ENCODE data around the gene USP34.

The USP34 gene

GRCh38 chr2:61425605-61426155 lies 45.2 kb downstream of the USP34 start:
- peaks cover 8% of the 10 kb centered on the region for H3K4me1 ChIP-seq
- no peak for DNase-seq (ENCODE audit: low spot score in 2 of 2)
- in situ Hi-C loops (cut with MboI; ENCODE audit: low sequenced_read_pairs): no loop called here
- no peaks in the 10 kb centered on the region; the same call in 1 of the 2 replicates for H3K36me3 ChIP-seq (replicated peaks)
- no peak overlapping the region for H3K4me3 ChIP-seq
- H3K9me3 ChIP-seq: no peaks in the 10 kb centered on the region
- H3K27me3 ChIP-seq (ENCODE audit: low read depth): no peaks in the 10 kb centered on the region

GRCh38 chr2:61423714-61424113 lies 47.2 kb downstream of the USP34 start:
- no peaks in the 10 kb centered on the region for H3K27me3 ChIP-seq (ENCODE audit: low read depth)
- H3K4me3 ChIP-seq: no peak overlapping the region
- in situ Hi-C loops (cut with MboI; ENCODE audit: low sequenced_read_pairs): no loop called here
- peaks cover 8% of the 10 kb centered on the region for H3K4me1 ChIP-seq
- H3K9me3 ChIP-seq: no peaks in the 10 kb centered on the region
- H3K36me3 ChIP-seq (replicated peaks): no peaks in the 10 kb centered on the region; the same call in 1 of the 2 replicates
- DNase-seq (ENCODE audit: low spot score in 2 of 2): no peak

GRCh38 chr2:61421611-61422010 lies 49.3 kb downstream of the USP34 start:
- in situ Hi-C loops (cut with MboI; ENCODE audit: low sequenced_read_pairs): no loop called here
- DNase-seq (ENCODE audit: low spot score in 2 of 2): no peak
- Histone ChIP-seq H3K4me3 (no peak overlapping the region), H3K9me3 (no peaks in the 10 kb centered on the region), H3K4me1 (peaks cover 6% of the 10 kb centered on the region), H3K36me3 (replicated peaks) (no peaks in the 10 kb centered on the region), H3K27me3 (ENCODE audit: low read depth) (no peaks in the 10 kb centered on the region)

GRCh38 chr2:61420991-61421544 lies 49.8 kb downstream of the USP34 start:
- peaks cover 6% of the 10 kb centered on the region for H3K4me1 ChIP-seq
- H3K36me3 ChIP-seq (replicated peaks): no peaks in the 10 kb centered on the region
- H3K4me3 ChIP-seq: no peak overlapping the region

GRCh38 chr2:61419570-61419969 lies 51.3 kb downstream of the USP34 start:
- peaks cover 6% of the 10 kb centered on the region for H3K4me1 ChIP-seq
- H3K9me3 ChIP-seq: no peaks in the 10 kb centered on the region
- no peak for DNase-seq (ENCODE audit: low spot score in 2 of 2)
- H3K27me3 ChIP-seq (ENCODE audit: low read depth): no peaks in the 10 kb centered on the region
- H3K4me3 ChIP-seq: no peak overlapping the region
- H3K36me3 ChIP-seq (replicated peaks): no peaks in the 10 kb centered on the region
- in situ Hi-C loops (cut with MboI; ENCODE audit: low sequenced_read_pairs): no loop called here

More at GRCh38 chr2:61420991-61421544, 49.8 kb downstream of the USP34 start:
- DNase-seq (ENCODE audit: low spot score in 2 of 2): no peak
- Histone ChIP-seq H3K9me3 (no peaks in the 10 kb centered on the region), H3K27me3 (ENCODE audit: low read depth) (no peaks in the 10 kb centered on the region)
- in situ Hi-C loops (cut with MboI; ENCODE audit: low sequenced_read_pairs): no loop called here

- Histone ChIP-seq H3K9me3 (no peaks in the 10 kb centered on the region), H3K4me1 (peaks cover 4% of the 10 kb centered on the region), H3K4me3 (no peak overlapping the region), H3K27me3 (ENCODE audit: low read depth) (no peaks in the 10 kb centered on the region), H3K36me3 (replicated peaks) (no peaks in the 10 kb centered on the region)
- in situ Hi-C loops (cut with MboI; ENCODE audit: low sequenced_read_pairs): no loop called here
- DNase-seq (ENCODE audit: low spot score in 2 of 2): no peak
Observed at GRCh38 chr2:61419129-61419528, 51.8 kb downstream of the USP34 start.

- DNase-seq (ENCODE audit: low spot score in 2 of 2): no peak
- Histone ChIP-seq H3K36me3 (replicated peaks) (no peaks in the 10 kb centered on the region), H3K4me1 (no peaks in the 10 kb centered on the region; the same call in 1 of the 2 replicates), H3K4me3 (no peak overlapping the region), H3K27me3 (ENCODE audit: low read depth) (no peaks in the 10 kb centered on the region), H3K9me3 (no peaks in the 10 kb centered on the region)
- in situ Hi-C loops (cut with MboI; ENCODE audit: low sequenced_read_pairs): no loop called here
Observed at GRCh38 chr2:61416871-61417645, 53.8 kb downstream of the USP34 start.

GRCh38 chr2:61415265-61415664 lies 55.6 kb downstream of the USP34 start:
- H3K36me3 ChIP-seq (replicated peaks): no peaks in the 10 kb centered on the region
- in situ Hi-C loops (cut with MboI; ENCODE audit: low sequenced_read_pairs): no loop called here
- H3K27me3 ChIP-seq (ENCODE audit: low read depth): no peaks in the 10 kb centered on the region
- H3K9me3 ChIP-seq: no peaks in the 10 kb centered on the region
- no peak overlapping the region for H3K4me3 ChIP-seq
- no peak for DNase-seq (ENCODE audit: low spot score in 2 of 2)
- no peaks in the 10 kb centered on the region; the same call in 1 of the 2 replicates for H3K4me1 ChIP-seq

GRCh38 chr2:61414674-61415073 lies 56.2 kb downstream of the USP34 start:
- Histone ChIP-seq H3K4me1 (no peaks in the 10 kb centered on the region; the same call in 1 of the 2 replicates), H3K4me3 (no peak overlapping the region), H3K9me3 (no peaks in the 10 kb centered on the region), H3K36me3 (replicated peaks) (no peaks in the 10 kb centered on the region), H3K27me3 (ENCODE audit: low read depth) (no peaks in the 10 kb centered on the region)
- in situ Hi-C loops (cut with MboI; ENCODE audit: low sequenced_read_pairs): no loop called here
- DNase-seq (ENCODE audit: low spot score in 2 of 2): no peak

- no peak overlapping the region for H3K4me3 ChIP-seq
- no peaks in the 10 kb centered on the region; the same call in 1 of the 2 replicates for H3K4me1 ChIP-seq
- no peaks in the 10 kb centered on the region for H3K9me3 ChIP-seq
- no peaks in the 10 kb centered on the region for H3K27me3 ChIP-seq (ENCODE audit: low read depth)
- in situ Hi-C loops (cut with MboI; ENCODE audit: low sequenced_read_pairs): no loop called here
- DNase-seq (ENCODE audit: low spot score in 2 of 2): no peak
- H3K36me3 ChIP-seq (replicated peaks): no peaks in the 10 kb centered on the region
Observed at GRCh38 chr2:61411109-61411508, 59.8 kb downstream of the USP34 start.

GRCh38 chr2:61410185-61410584 lies 60.7 kb downstream of the USP34 start:
- H3K4me3 ChIP-seq: no peak overlapping the region
- no peaks in the 10 kb centered on the region; the same call in 1 of the 2 replicates for H3K4me1 ChIP-seq
- H3K27me3 ChIP-seq (ENCODE audit: low read depth): no peaks in the 10 kb centered on the region
- in situ Hi-C loops (cut with MboI; ENCODE audit: low sequenced_read_pairs): no loop called here
- no peaks in the 10 kb centered on the region for H3K9me3 ChIP-seq
- no peak for DNase-seq (ENCODE audit: low spot score in 2 of 2)
- H3K36me3 ChIP-seq (replicated peaks): no peaks in the 10 kb centered on the region

- peaks cover 4% of the 10 kb centered on the region; the same call in 1 of the 2 replicates for H3K4me1 ChIP-seq
- in situ Hi-C loops (cut with MboI; ENCODE audit: low sequenced_read_pairs): no loop called here
- DNase-seq (ENCODE audit: low spot score in 2 of 2): no peak
- no peaks in the 10 kb centered on the region for H3K36me3 ChIP-seq (replicated peaks)
- H3K9me3 ChIP-seq: no peaks in the 10 kb centered on the region
- no peak overlapping the region for H3K4me3 ChIP-seq
- H3K27me3 ChIP-seq (ENCODE audit: low read depth): no peaks in the 10 kb centered on the region
Observed at GRCh38 chr2:61405813-61406212, 65.1 kb downstream of the USP34 start.

GRCh38 chr2:61404438-61404837 lies 66.4 kb downstream of the USP34 start:
- Histone ChIP-seq H3K9me3 (no peaks in the 10 kb centered on the region), H3K36me3 (replicated peaks) (no peaks in the 10 kb centered on the region), H3K27me3 (ENCODE audit: low read depth) (no peaks in the 10 kb centered on the region), H3K4me1 (peaks cover 4% of the 10 kb centered on the region; the same call in 1 of the 2 replicates), H3K4me3 (no peak overlapping the region)
- no peak for DNase-seq (ENCODE audit: low spot score in 2 of 2)
- in situ Hi-C loops (cut with MboI; ENCODE audit: low sequenced_read_pairs): no loop called here

GRCh38 chr2:61398413-61398812 lies 72.5 kb downstream of the USP34 start:
- in situ Hi-C loops (cut with MboI; ENCODE audit: low sequenced_read_pairs): no loop called here
- H3K4me1 ChIP-seq: no peaks in the 10 kb centered on the region
- no peak overlapping the region for H3K4me3 ChIP-seq
- no peaks in the 10 kb centered on the region for H3K9me3 ChIP-seq
- H3K27me3 ChIP-seq (ENCODE audit: low read depth): no peaks in the 10 kb centered on the region
- H3K36me3 ChIP-seq (replicated peaks): peaks cover 3% of the 10 kb centered on the region; the same call in 1 of the 2 replicates
- no peak for DNase-seq (ENCODE audit: low spot score in 2 of 2)
